BJ (cell line): Measurements from ENCODE around the gene CHRND. TPM values are rescaled to one million over a fixed set of nuclear protein-coding genes. Genes with fewer than 3 reads are reported as not detected.

Experiments used
- CTCF ChIA-PET: fragments of 350-600 bp; formaldehyde crosslinking; extraction: SDS; loops from one replicate; lab custom pipeline; 2021; ENCODE audit warnings: antibody characterized with exemption, inconsistent platforms; lab: Yijun Ruan, JAX
- POLR2A ChIA-PET: fragments of 300-600 bp; sonication (Branson Sonifier 250); formaldehyde crosslinking; extraction: SDS; loops from one replicate; lab custom pipeline; 2021; ENCODE audit warnings: antibody characterized with exemption; lab: Charles Lee
- DNase-seq: peaks from one replicate; pipeline ENCODE4 v3.0.0-alpha.2; 2011; ENCODE audit warnings: low read depth
- H3K27me3 ChIP-seq: 2 replicates; pipeline ENCODE4 v1.6.0; 2011; ENCODE audit warnings: low read length; ENCODE audit not compliant: control insufficient read depth, insufficient read depth
- H3K36me3 ChIP-seq: 2 replicates; pipeline ENCODE4 v1.5.1; 2011; ENCODE audit warnings: low read length; ENCODE audit not compliant: control insufficient read depth, insufficient read depth
- H3K4me3 ChIP-seq: 2 replicates; pipeline ENCODE4 v1.5.1; 2011; ENCODE audit warnings: low read depth, mild to moderate bottlenecking, control low read depth, low read length
- CTCF ChIP-seq: IDR thresholded peaks from 2 replicates; pipeline ENCODE4 v1.5.1; 2011; ENCODE audit warnings: low read depth, mild to moderate bottlenecking, control low read depth, inconsistent platforms, low read length, moderate library complexity; ENCODE audit not compliant: insufficient read depth
- polyA plus RNA-seq: library from polyadenylated mRNA; depleted of rRNA; stranded (reverse); fragments of >200 nt; gene quantifications from 2 replicates; pipeline ENCODE4 v1.2.3, GENCODE V29; 2011

Gene CHRND
- polyA plus RNA-seq, 1 experiment: not detected

GRCh38 chr2:232524771-232525170 is 1.2 kb upstream of the CHRND start:
- Histone ChIP-seq H3K4me3 (no peak overlapping the region), H3K36me3 (no peaks in the 10 kb centered on the region), H3K27me3 (peaks cover 36% of the 10 kb centered on the region)
- CTCF ChIA-PET: interaction anchor here (0.9 to 4.1 kb wide), 3 partner anchors 8 to 85 kb away, joined by 3 to 29 read pairs (median 11); no protein-coding TSS in a partner anchor
- no peak for TF ChIP-seq CTCF
- DNase-seq: no peak
- POLR2A ChIA-PET: no interaction called here

- Histone ChIP-seq H3K4me3 (no peak overlapping the region), H3K27me3 (peaks cover 34% of the 10 kb centered on the region), H3K36me3 (no peaks in the 10 kb centered on the region)
- POLR2A ChIA-PET: no interaction called here
- TF ChIP-seq CTCF: no peak
- CTCF ChIA-PET: interaction anchor here (0.9 kb wide), 1 partner anchor 86 kb away, joined by 3 read pairs; no protein-coding TSS in a partner anchor
- no peak for DNase-seq
These were observed 761 bp upstream of the CHRND start for GRCh38 chr2:232525199-232525598.

- Histone ChIP-seq H3K4me3 (no peak overlapping the region), H3K36me3 (no peaks in the 10 kb centered on the region), H3K27me3 (peaks cover 24% of the 10 kb centered on the region)
- POLR2A ChIA-PET: no interaction called here
- DNase-seq: no peak
- no peak for TF ChIP-seq CTCF
- CTCF ChIA-PET: no interaction called here
These were observed 497 bp downstream of the CHRND start for GRCh38 chr2:232526372-232526941.

DNA sequence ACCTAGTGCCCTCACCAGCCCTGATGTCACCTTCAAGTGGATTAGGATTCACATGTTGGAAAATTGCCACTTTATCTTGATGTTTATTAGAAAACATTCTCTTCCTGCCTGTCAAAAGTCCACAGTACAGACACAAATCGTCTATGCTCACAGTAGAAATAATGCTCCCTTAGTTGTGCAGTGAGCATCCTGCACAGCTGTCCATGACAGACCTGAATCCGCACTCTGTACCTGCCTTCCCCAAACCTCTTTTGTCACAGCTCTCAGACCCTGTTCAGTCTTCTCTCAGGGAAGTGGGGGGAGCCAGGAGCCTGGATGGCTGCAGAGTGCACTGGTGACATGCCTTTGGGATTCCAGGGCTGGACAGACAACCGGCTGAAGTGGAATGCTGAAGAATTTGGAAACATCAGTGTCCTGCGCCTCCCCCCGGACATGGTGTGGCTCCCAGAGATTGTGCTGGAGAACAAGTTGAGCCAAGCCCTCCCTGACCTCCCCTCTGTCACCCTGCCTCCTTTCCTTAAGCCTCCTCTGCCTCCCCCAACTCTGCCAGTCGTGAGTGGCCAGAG is 2.0 kb downstream of the CHRND start:
- Histone ChIP-seq H3K4me3 (no peak overlapping the region), H3K27me3 (peaks cover 17% of the 10 kb centered on the region), H3K36me3 (no peaks in the 10 kb centered on the region)
- ChIA-PET POLR2A (interaction anchor here (0.6 kb wide), 1 partner anchor 601 kb away, joined by 3 read pairs; no protein-coding TSS in a partner anchor), CTCF (interaction anchor here (0.6 kb wide), 1 partner anchor 117 kb away, joined by 3 read pairs; no protein-coding TSS in a partner anchor)
- TF ChIP-seq CTCF: no peak
- no peak for DNase-seq

DNA sequence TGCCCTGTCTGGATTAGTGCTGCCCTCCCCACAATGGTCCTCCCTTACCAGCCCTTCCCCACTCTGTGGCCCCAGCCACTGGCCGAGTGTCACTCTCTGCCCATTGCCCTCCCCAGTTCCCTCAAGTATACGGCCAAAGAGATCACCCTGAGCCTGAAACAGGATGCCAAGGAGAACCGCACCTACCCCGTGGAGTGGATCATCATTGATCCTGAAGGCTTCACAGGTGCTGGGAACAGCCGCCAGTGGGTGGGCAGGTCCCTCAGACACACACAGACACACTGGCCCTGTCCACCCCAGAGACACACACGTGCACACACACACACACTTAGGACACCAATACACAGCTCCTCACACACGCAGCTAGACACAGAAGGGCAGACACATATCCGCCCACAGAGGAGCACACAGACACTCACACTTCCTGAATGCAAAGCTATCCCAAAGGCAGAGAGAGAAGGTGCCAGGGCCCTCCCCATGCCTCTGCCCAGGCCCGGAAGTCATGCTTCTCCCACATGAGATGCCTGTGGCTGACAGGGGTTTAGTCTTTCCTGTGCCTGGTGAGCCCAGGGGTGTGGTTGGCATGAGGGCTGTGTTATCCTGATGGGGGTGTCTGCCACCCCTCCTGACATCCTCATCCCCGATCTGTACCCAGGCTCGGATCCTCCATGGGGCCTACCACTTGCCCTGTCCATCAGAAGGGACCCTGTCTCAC is 2.9 kb downstream of the CHRND start:
- Histone ChIP-seq H3K36me3 (no peaks in the 10 kb centered on the region), H3K27me3 (peaks cover 9% of the 10 kb centered on the region), H3K4me3 (no peak overlapping the region)
- ChIA-PET CTCF (interaction anchor here (0.6 kb wide), 1 partner anchor 116 kb away, joined by 3 read pairs; no protein-coding TSS in a partner anchor), POLR2A (no interaction called here)
- no peak for TF ChIP-seq CTCF
- no peak for DNase-seq
